ENCODE data around the gene NXPH1. TPM values are rescaled to one million over a fixed set of nuclear protein-coding genes. Genes with fewer than 3 reads are reported as not detected.

Gene NXPH1
- total RNA-seq, 5 donors from 2014 or later (not counting 1 experiment from before 2014, with no cell fraction given): not detected

- H3K4me1 Mint-ChIP-seq: no peaks in the 10 kb centered on the region
- H3K27ac ChIP-seq (ENCODE audit: low read length): no peak overlapping the region
- ChIA-PET CTCF (no interaction called here), POLR2A (no interaction called here)
- no peak overlapping the region for H3K27ac Mint-ChIP-seq
- H3K36me3 Mint-ChIP-seq: no peaks in the 10 kb centered on the region
- H3K27me3 ChIP-seq (replicated peaks in 1 of 2; ENCODE audit: control insufficient read depth in 2 of 2, extremely low read depth in 1 of 2, insufficient read depth in 2 of 2, low read length in 1 of 2): no peaks in the 10 kb centered on the region
- H3K36me3 ChIP-seq (ENCODE audit: control insufficient read depth in 2 of 2, extremely low read depth in 1 of 2, insufficient read depth in 1 of 2, low read length in 1 of 2): no peaks in the 10 kb centered on the region
- no peak for ATAC-seq (replicated peaks in 1 of 4)
- no peak for DNase-seq
- H3K9me3 Mint-ChIP-seq: peaks cover 0 to 7% (median 0%) of the 10 kb centered on the region in 3 donors
- no peaks in the 10 kb centered on the region for H3K9me3 ChIP-seq
- no peaks in the 10 kb centered on the region for H3K4me1 ChIP-seq (ENCODE audit: control insufficient read depth in 1 of 2, extremely low read depth in 1 of 2, insufficient read depth in 2 of 2, low read length in 2 of 2)
- H3K27me3 Mint-ChIP-seq: peaks cover 5 to 22% of the 10 kb centered on the region in 2 donors
- no peak overlapping the region for H3K4me3 ChIP-seq (ENCODE audit: control insufficient read depth in 1 of 2, extremely low read depth in 1 of 2, low read length in 1 of 2)
- H3K4me3 Mint-ChIP-seq: no peak overlapping the region
- WGBS (ENCODE audit: insufficient coverage): no CpG with 5 or more reads among the region's 1 CpG
Observed at GRCh38 chr7:8453535-8453934, 20.1 kb downstream of the NXPH1 start.

- H3K9me3 ChIP-seq: no peaks in the 10 kb centered on the region
- no peaks in the 10 kb centered on the region for H3K27me3 ChIP-seq (replicated peaks in 1 of 2; ENCODE audit: control insufficient read depth in 2 of 2, extremely low read depth in 1 of 2, insufficient read depth in 2 of 2, low read length in 1 of 2)
- no peak for DNase-seq
- H3K27ac Mint-ChIP-seq: no peak overlapping the region
- no peak overlapping the region for H3K4me3 Mint-ChIP-seq
- no peak overlapping the region for H3K4me3 ChIP-seq (ENCODE audit: control insufficient read depth in 1 of 2, extremely low read depth in 1 of 2, low read length in 1 of 2)
- ATAC-seq (replicated peaks in 1 of 4): no peak
- no peak overlapping the region for H3K27ac ChIP-seq (ENCODE audit: low read length)
- no peaks in the 10 kb centered on the region for H3K4me1 Mint-ChIP-seq
- H3K36me3 ChIP-seq (ENCODE audit: control insufficient read depth in 2 of 2, extremely low read depth in 1 of 2, insufficient read depth in 1 of 2, low read length in 1 of 2): no peaks in the 10 kb centered on the region
- ChIA-PET POLR2A (no interaction called here), CTCF (no interaction called here)
- no peaks in the 10 kb centered on the region for H3K36me3 Mint-ChIP-seq
- peaks cover 5 to 18% of the 10 kb centered on the region in 2 donors for H3K27me3 Mint-ChIP-seq
- H3K4me1 ChIP-seq (ENCODE audit: control insufficient read depth in 1 of 2, extremely low read depth in 1 of 2, insufficient read depth in 2 of 2, low read length in 2 of 2): no peaks in the 10 kb centered on the region
- WGBS (ENCODE audit: insufficient coverage): no CpG with 5 or more reads among the region's 2 CpGs
- H3K9me3 Mint-ChIP-seq: peaks cover 0 to 4% (median 0%) of the 10 kb centered on the region in 3 donors
Observed at GRCh38 chr7:8455426-8455825, 22.0 kb downstream of the NXPH1 start.

DNA sequence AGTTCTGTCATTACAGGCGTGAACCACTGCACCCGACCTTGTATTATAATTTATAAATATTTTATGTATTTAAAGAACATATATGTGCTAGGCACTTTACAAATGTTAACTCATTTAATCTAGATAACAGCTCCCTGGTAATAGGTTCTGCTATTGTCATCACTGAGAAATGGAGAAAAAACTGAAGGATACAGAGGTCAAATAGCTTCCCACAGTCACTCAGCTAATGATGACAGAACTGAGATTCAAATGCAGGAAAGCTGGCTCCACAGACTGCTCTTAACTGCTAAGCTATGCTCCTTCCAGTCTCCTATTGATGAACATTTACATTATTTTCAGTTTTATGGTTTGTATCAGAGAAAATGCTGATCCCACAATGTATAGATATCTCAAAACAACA, 28.9 kb downstream of the NXPH1 start:
- no peak overlapping the region for H3K27ac ChIP-seq (ENCODE audit: low read length)
- no peaks in the 10 kb centered on the region for H3K36me3 ChIP-seq (ENCODE audit: control insufficient read depth in 2 of 2, extremely low read depth in 1 of 2, insufficient read depth in 1 of 2, low read length in 1 of 2)
- H3K27me3 ChIP-seq (replicated peaks in 1 of 2; ENCODE audit: control insufficient read depth in 2 of 2, extremely low read depth in 1 of 2, insufficient read depth in 2 of 2, low read length in 1 of 2): no peaks in the 10 kb centered on the region
- DNase-seq: no peak
- Mint-ChIP-seq H3K9me3 (no peaks in the 10 kb centered on the region), H3K4me3 (no peak overlapping the region), H3K4me1 (no peaks in the 10 kb centered on the region), H3K27me3 (peaks cover 8 to 15% of the 10 kb centered on the region in 2 donors), H3K27ac (no peak overlapping the region), H3K36me3 (no peaks in the 10 kb centered on the region)
- POLR2A ChIA-PET: no interaction called here
- no peak overlapping the region for H3K4me3 ChIP-seq (ENCODE audit: control insufficient read depth in 1 of 2, extremely low read depth in 1 of 2, low read length in 1 of 2)
- no CpG with 5 or more reads among the region's 2 CpGs for WGBS (ENCODE audit: insufficient coverage)
- H3K4me1 ChIP-seq (ENCODE audit: control insufficient read depth in 1 of 2, extremely low read depth in 1 of 2, insufficient read depth in 2 of 2, low read length in 2 of 2): no peaks in the 10 kb centered on the region
- no peaks in the 10 kb centered on the region for H3K9me3 ChIP-seq
- CTCF ChIA-PET: interaction anchor here in 1 of 2 donors (0.7 kb wide), 1 partner anchor 45 kb away, joined by 3 read pairs; no protein-coding TSS in a partner anchor
- no peak for ATAC-seq (replicated peaks in 1 of 4)

DNA sequence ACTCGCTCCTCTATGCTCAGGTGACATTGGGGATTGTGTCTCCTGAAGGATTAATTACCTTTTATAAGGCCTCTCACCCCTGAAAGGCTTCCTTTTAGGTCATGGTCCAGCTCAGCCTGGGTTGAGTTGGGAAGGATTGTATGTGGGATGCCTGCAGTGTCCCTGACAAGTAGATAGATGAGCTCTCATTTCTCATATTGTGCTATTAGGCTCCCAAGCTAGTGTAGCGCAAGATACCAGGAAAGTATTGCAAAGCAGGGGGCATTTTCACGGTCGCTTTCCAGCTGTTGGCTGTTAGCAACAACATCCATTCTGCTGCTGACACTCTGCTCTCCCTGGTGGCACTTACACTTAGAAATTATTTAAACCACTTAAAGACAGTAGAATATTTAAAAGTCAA, 31.9 kb downstream of the NXPH1 start:
- POLR2A ChIA-PET: no interaction called here
- Mint-ChIP-seq H3K36me3 (no peaks in the 10 kb centered on the region), H3K4me1 (no peaks in the 10 kb centered on the region), H3K4me3 (no peak overlapping the region), H3K27me3 (peaks cover 4 to 17% of the 10 kb centered on the region in 2 donors), H3K27ac (no peak overlapping the region), H3K9me3 (no peaks in the 10 kb centered on the region)
- CTCF ChIA-PET: no interaction called here
- Histone ChIP-seq H3K27ac (ENCODE audit: low read length) (no peak overlapping the region), H3K27me3 (replicated peaks in 1 of 2; ENCODE audit: control insufficient read depth in 2 of 2, extremely low read depth in 1 of 2, insufficient read depth in 2 of 2, low read length in 1 of 2) (no peaks in the 10 kb centered on the region), H3K4me1 (ENCODE audit: control insufficient read depth in 1 of 2, extremely low read depth in 1 of 2, insufficient read depth in 2 of 2, low read length in 2 of 2) (no peaks in the 10 kb centered on the region), H3K4me3 (ENCODE audit: control insufficient read depth in 1 of 2, extremely low read depth in 1 of 2, low read length in 1 of 2) (no peak overlapping the region), H3K36me3 (ENCODE audit: control insufficient read depth in 2 of 2, extremely low read depth in 1 of 2, insufficient read depth in 1 of 2, low read length in 1 of 2) (no peaks in the 10 kb centered on the region), H3K9me3 (no peaks in the 10 kb centered on the region)
- DNase-seq (no peak), ATAC-seq (replicated peaks in 1 of 4) (no peak)
- WGBS (ENCODE audit: insufficient coverage): 93% methylated on average over 3 of the region's 4 CpGs

DNA sequence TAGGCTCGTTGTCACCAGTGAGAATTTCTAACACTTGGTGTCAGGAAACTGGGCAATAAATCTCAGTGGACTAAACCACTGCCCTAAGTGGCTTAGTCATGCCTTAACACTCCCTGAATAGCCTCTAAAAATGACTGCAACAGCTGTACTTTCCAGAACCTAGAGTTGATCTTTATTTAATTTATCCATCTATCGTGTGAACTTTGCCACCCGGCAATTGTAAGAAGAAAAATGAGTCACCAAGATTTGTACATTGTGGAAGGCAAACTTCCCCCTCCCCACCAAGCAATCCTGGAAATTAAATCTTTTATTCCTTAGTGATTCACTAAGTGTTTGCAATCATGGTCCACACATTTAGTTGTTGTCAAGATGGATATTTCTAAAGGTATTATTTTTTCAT, 47.1 kb downstream of the NXPH1 start:
- Histone ChIP-seq H3K4me3 (ENCODE audit: control insufficient read depth in 1 of 2, extremely low read depth in 1 of 2, low read length in 1 of 2) (no peak overlapping the region), H3K27me3 (replicated peaks in 1 of 2; ENCODE audit: control insufficient read depth in 2 of 2, extremely low read depth in 1 of 2, insufficient read depth in 2 of 2, low read length in 1 of 2) (no peaks in the 10 kb centered on the region), H3K27ac (ENCODE audit: low read length) (no peak overlapping the region), H3K9me3 (no peaks in the 10 kb centered on the region), H3K36me3 (ENCODE audit: control insufficient read depth in 2 of 2, extremely low read depth in 1 of 2, insufficient read depth in 1 of 2, low read length in 1 of 2) (no peaks in the 10 kb centered on the region), H3K4me1 (ENCODE audit: control insufficient read depth in 1 of 2, extremely low read depth in 1 of 2, insufficient read depth in 2 of 2, low read length in 2 of 2) (no peaks in the 10 kb centered on the region)
- no peaks in the 10 kb centered on the region for H3K36me3 Mint-ChIP-seq
- no peak overlapping the region for H3K4me3 Mint-ChIP-seq
- H3K27me3 Mint-ChIP-seq: peaks cover 0 to 9% of the 10 kb centered on the region in 2 donors
- H3K27ac Mint-ChIP-seq: no peak overlapping the region
- no peaks in the 10 kb centered on the region for H3K4me1 Mint-ChIP-seq
- no CpG with 5 or more reads among the region's 3 CpGs for WGBS (ENCODE audit: insufficient coverage)
- no peak for ATAC-seq (replicated peaks in 1 of 4)
- POLR2A ChIA-PET: no interaction called here
- CTCF ChIA-PET: interaction anchor here in 1 of 2 donors (0.6 kb wide), 1 partner anchor 72 kb away, joined by 3 read pairs; no protein-coding TSS in a partner anchor
- no peak for DNase-seq
- peaks cover 5 to 9% (median 6%) of the 10 kb centered on the region in 3 donors for H3K9me3 Mint-ChIP-seq

DNA sequence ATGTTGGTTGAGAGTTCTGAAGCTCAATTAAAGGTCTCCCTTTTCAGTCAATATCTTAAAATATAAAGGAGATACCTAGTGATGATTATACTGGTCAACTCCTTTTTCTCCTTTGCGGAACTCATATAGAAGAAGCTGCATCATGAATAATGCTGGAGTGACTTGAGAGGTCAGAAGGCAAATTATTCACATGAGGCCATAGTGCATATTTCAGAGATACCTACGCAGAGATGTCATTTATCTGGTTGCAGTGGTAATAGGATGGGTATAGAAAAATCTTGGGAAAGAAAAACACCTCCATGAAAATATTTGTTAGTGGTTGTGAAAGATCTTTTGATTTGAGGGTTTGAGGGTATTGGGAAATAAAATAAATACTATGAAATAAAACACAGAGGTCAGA, 47.7 kb downstream of the NXPH1 start:
- DNase-seq (no peak), ATAC-seq (replicated peaks in 1 of 4) (no peak)
- no peaks in the 10 kb centered on the region for H3K4me1 Mint-ChIP-seq
- H3K9me3 ChIP-seq: no peaks in the 10 kb centered on the region
- H3K4me3 Mint-ChIP-seq: no peak overlapping the region
- no peaks in the 10 kb centered on the region for H3K4me1 ChIP-seq (ENCODE audit: control insufficient read depth in 1 of 2, extremely low read depth in 1 of 2, insufficient read depth in 2 of 2, low read length in 2 of 2)
- H3K27me3 ChIP-seq (replicated peaks in 1 of 2; ENCODE audit: control insufficient read depth in 2 of 2, extremely low read depth in 1 of 2, insufficient read depth in 2 of 2, low read length in 1 of 2): no peaks in the 10 kb centered on the region
- no peak overlapping the region for H3K27ac Mint-ChIP-seq
- H3K36me3 ChIP-seq (ENCODE audit: control insufficient read depth in 2 of 2, extremely low read depth in 1 of 2, insufficient read depth in 1 of 2, low read length in 1 of 2): no peaks in the 10 kb centered on the region
- POLR2A ChIA-PET: no interaction called here
- H3K36me3 Mint-ChIP-seq: no peaks in the 10 kb centered on the region
- peaks cover 0 to 7% of the 10 kb centered on the region in 2 donors for H3K27me3 Mint-ChIP-seq
- CTCF ChIA-PET: interaction anchor here in 1 of 2 donors (0.6 kb wide), 1 partner anchor 72 kb away, joined by 3 read pairs; no protein-coding TSS in a partner anchor
- H3K9me3 Mint-ChIP-seq: peaks cover 5 to 9% (median 6%) of the 10 kb centered on the region in 3 donors
- H3K4me3 ChIP-seq (ENCODE audit: control insufficient read depth in 1 of 2, extremely low read depth in 1 of 2, low read length in 1 of 2): no peak overlapping the region
- no peak overlapping the region for H3K27ac ChIP-seq (ENCODE audit: low read length)
- no CpG with 5 or more reads among the region's 2 CpGs for WGBS (ENCODE audit: insufficient coverage)

Measured in T-cell (primary cell).